MG63 (cell line): ENCODE measurements around the gene FGF14. TPM values are rescaled to one million over a fixed set of nuclear protein-coding genes. Genes with fewer than 3 reads are reported as not detected.

Experiments used
- DNase-seq: peaks from one replicate; pipeline ENCODE4 v3.0.0-alpha.2; 2020
- H3K27me3 ChIP-seq: fragments of 250-450 bp; sonication (Bioruptor Pico); 2 replicates; pipeline ENCODE4 v1.5.1; 2020; ENCODE audit warnings: mild to moderate bottlenecking, moderate library complexity
- H3K36me3 ChIP-seq: fragments of 250-450 bp; sonication (Bioruptor Pico); 2 replicates; pipeline ENCODE4 v1.5.1; 2020; ENCODE audit warnings: mild to moderate bottlenecking, moderate library complexity
- H3K4me3 ChIP-seq: fragments of 250-450 bp; sonication (Bioruptor Pico); 2 replicates; pipeline ENCODE4 v1.5.1; 2020; ENCODE audit warnings: mild to moderate bottlenecking, moderate library complexity
- H3K9me3 ChIP-seq: fragments of 250-450 bp; sonication (Bioruptor Pico); 2 replicates; pipeline ENCODE4 v1.5.1; 2020; ENCODE audit warnings: mild to moderate bottlenecking, moderate library complexity
- total RNA-seq: library from RNA; depleted of rRNA; stranded (reverse); fragments of >200 nt; shearing (Covaris generic); gene quantifications from 2 replicates; pipeline ENCODE4 v1.2.3, GENCODE V29; 2014; ENCODE audit warnings: low replicate concordance

Gene FGF14
- total RNA-seq, 1 experiment from 2014 or later = not detected

GRCh38 chr13:101942535-101943157 lies 459.2 kb downstream of the FGF14 start:
- no peak for DNase-seq
- H3K9me3 ChIP-seq = no peaks in the 10 kb centered on the region
- no peaks in the 10 kb centered on the region for H3K27me3 ChIP-seq
- no peak overlapping the region for H3K4me3 ChIP-seq
- no peaks in the 10 kb centered on the region for H3K36me3 ChIP-seq

DNA sequence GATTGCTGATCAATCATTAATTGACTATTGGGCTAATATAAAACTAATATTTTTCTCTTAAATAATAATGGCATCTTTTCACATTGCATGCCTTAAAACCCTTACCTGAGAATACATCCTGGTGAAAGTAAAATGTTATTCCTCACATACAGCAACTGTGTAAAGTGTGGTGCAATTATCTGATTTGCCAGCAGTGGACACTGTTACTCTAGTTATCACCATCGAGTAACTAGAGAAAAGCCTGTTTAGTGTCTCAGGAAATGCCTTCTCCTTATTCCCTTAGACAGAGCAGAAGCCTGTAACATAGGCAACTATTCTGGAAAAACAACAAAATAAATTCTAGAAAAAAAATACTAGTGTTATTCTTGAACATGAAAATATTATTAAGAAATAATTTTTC lies 459.8 kb downstream of the FGF14 start:
- H3K4me3 ChIP-seq = no peak overlapping the region
- H3K9me3 ChIP-seq = no peaks in the 10 kb centered on the region
- no peaks in the 10 kb centered on the region for H3K36me3 ChIP-seq
- no peaks in the 10 kb centered on the region for H3K27me3 ChIP-seq
- peak; percentile 3 for DNase-seq

DNA sequence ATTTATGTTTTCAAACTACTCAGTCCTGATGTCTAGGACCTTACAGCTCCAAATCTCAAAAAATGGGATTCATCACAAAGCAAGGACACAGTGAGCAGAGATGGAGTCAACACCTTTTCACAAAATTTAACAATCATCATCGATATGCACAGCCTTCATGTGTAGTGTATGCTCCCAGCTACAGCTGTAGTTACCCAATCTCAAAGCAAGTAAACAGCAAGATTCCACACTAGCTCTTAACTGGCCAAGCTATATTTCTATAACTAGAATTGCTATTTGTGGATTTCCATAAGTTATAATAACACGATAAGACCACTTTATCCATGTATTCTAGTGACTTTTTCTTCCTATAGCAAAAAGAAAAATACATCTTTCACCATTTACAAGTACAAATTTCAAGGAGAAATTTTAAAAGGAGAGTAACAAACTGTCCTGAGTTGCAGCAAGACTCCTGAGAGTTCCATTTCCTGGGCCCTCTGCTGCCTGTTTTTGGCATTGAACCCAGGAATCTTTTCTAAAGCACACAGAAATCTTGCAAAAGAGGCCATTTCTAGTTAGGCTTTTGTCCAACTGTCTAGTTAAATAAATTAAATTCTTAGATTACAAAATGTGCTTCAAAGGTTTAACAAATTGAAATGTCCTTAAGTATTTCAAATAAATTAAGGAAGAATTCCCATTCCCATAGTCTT lies 460.6 kb downstream of the FGF14 start:
- no peaks in the 10 kb centered on the region for H3K9me3 ChIP-seq
- DNase-seq = no peak
- H3K27me3 ChIP-seq = no peaks in the 10 kb centered on the region
- no peaks in the 10 kb centered on the region for H3K36me3 ChIP-seq
- H3K4me3 ChIP-seq = no peak overlapping the region

GRCh38 chr13:101939370-101939769 lies 462.5 kb downstream of the FGF14 start:
- no peak overlapping the region for H3K4me3 ChIP-seq
- H3K9me3 ChIP-seq = no peaks in the 10 kb centered on the region
- no peak for DNase-seq
- no peaks in the 10 kb centered on the region for H3K27me3 ChIP-seq
- no peaks in the 10 kb centered on the region for H3K36me3 ChIP-seq

GRCh38 chr13:101935828-101936227 lies 466.0 kb downstream of the FGF14 start:
- no peak for DNase-seq
- no peak overlapping the region for H3K4me3 ChIP-seq
- no peaks in the 10 kb centered on the region for H3K27me3 ChIP-seq
- H3K9me3 ChIP-seq = no peaks in the 10 kb centered on the region
- H3K36me3 ChIP-seq = no peaks in the 10 kb centered on the region

DNA sequence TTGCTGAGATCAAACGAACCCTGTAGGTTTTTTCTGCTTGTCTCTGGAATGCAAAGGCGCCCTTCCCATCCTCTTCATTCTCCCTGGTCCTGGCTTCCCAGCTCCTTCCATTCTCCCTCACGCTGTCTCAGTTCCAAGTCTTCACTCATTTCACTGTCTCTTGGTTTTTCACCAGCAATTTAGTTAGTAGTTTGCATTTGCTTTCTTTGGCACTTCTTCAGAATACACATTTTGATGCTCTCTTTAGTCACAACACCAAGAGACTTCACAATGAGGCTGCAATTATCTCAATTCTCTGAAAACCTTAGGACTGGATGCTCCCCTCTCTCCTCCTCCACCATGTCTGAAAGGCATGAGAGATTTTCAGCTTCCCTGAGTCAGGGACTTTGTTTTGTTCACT lies 470.7 kb downstream of the FGF14 start:
- H3K36me3 ChIP-seq = no peaks in the 10 kb centered on the region
- H3K4me3 ChIP-seq = no peak overlapping the region
- no peak for DNase-seq
- no peaks in the 10 kb centered on the region for H3K9me3 ChIP-seq
- H3K27me3 ChIP-seq = no peaks in the 10 kb centered on the region

- Histone ChIP-seq H3K9me3 (no peaks in the 10 kb centered on the region), H3K36me3 (no peaks in the 10 kb centered on the region), H3K4me3 (no peak overlapping the region), H3K27me3 (no peaks in the 10 kb centered on the region)
- no peak for DNase-seq
These were observed 471.5 kb downstream of the FGF14 start for GRCh38 chr13:101930331-101930730.

DNA sequence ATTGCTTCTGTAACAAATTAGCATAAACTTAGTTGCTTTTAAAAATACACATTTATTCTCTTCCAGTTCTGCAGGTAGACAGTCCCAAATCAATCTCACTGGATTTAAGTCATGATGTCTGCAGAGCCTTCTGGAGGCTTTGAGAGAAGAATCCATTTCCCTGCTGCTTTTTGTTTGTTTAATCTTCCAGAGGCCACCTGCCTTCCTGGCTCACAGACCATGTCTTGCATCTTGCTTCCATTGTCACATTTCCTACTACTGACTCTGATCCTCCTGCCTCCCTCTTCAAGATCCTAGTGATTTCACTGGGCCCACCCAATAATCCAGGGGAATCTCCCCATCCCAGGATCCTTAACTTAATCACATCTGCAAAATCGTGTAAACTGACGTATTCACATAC lies 476.1 kb downstream of the FGF14 start:
- H3K9me3 ChIP-seq = no peaks in the 10 kb centered on the region
- H3K36me3 ChIP-seq = no peaks in the 10 kb centered on the region
- no peak overlapping the region for H3K4me3 ChIP-seq
- peaks cover 13% of the 10 kb centered on the region for H3K27me3 ChIP-seq
- no peak for DNase-seq

DNA sequence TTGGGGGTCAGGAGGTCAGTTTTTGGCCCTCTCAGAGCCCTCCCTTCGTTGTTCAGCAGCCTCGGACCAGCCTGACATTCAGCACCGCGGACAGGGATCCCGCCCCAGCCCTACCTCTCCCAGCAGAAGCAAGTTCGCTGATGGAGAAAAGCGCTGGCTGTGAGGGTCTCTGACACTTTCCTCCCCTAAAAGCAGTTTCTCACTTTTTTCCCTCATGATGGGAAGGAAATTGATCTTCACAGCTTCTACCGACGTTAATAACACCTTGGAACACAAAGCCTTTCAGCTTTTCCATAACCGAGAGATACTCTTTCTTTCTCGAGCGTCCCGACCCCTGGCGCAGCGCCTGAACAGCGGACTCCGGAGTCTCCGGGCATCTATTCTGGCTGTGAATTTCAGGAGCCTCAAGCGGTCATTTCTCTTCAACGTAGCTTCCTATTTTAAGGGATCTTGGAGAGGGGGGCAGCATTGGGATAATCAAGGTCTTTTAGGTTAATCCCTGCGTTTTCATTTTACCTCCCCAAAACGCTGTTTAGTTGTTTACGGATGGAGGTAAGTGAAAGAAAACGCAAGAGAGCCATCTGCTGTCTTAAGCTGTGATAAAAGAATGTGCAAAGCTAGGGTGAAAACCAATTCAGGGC lies 482.2 kb downstream of the FGF14 start:
- H3K36me3 ChIP-seq = no peaks in the 10 kb centered on the region
- peaks cover 67% of the 10 kb centered on the region for H3K27me3 ChIP-seq
- DNase-seq = peak; percentile 35
- H3K4me3 ChIP-seq = peak overlapping the region; percentile 15; the same call in 1 of the 2 replicates
- H3K9me3 ChIP-seq = no peaks in the 10 kb centered on the region

DNA sequence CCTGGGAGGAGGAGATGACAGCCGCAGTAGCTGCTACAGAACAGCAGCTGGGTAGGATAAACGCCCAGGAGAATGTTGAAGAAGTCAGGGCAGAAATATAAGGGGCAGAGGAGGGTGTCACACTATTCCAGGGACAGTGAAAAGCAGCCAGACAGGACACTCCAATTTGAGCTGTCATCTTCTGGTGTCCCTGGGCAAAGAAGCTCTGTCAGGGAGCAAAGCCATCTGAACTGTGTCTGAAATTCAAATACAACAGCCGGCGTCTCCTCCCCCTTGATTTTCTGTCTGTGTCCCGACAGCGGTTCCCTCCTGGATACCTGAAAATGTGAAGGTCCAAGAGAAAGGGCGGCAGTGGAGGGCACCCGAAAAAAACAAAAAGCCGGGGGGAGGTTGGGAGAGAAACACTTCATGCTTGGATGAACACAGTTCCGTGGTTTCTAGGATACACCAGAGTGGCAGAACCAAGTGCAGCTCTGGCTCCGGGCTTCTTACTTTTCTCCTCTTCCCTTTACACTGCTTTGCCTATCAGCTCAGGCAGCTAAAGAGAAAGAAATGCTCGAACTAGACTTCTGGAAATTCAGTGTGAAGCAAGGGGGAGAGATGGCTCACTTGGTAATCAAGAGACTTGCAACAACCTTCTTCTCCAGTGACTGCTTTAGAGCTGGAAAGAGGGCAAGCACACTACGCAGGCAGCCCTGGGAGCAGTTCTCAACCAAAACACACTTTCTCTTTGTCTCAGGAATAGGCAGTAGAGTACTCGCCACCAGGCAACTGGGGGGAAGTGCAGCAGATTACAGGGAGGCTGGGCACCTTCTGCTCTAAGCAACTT lies 483.8 kb downstream of the FGF14 start:
- DNase-seq = no peak
- no peaks in the 10 kb centered on the region for H3K36me3 ChIP-seq
- no peaks in the 10 kb centered on the region for H3K9me3 ChIP-seq
- no peak overlapping the region for H3K4me3 ChIP-seq
- peaks cover 75% of the 10 kb centered on the region for H3K27me3 ChIP-seq

GRCh38 chr13:101917475-101917810 lies 484.4 kb downstream of the FGF14 start:
- Histone ChIP-seq H3K9me3 (no peaks in the 10 kb centered on the region), H3K4me3 (no peak overlapping the region), H3K27me3 (peaks cover 73% of the 10 kb centered on the region), H3K36me3 (no peaks in the 10 kb centered on the region)
- no peak for DNase-seq

- peaks cover 69% of the 10 kb centered on the region for H3K27me3 ChIP-seq
- no peak overlapping the region for H3K4me3 ChIP-seq
- no peaks in the 10 kb centered on the region for H3K36me3 ChIP-seq
- no peaks in the 10 kb centered on the region for H3K9me3 ChIP-seq
- no peak for DNase-seq
These were observed 484.9 kb downstream of the FGF14 start for GRCh38 chr13:101916775-101917474.

- Histone ChIP-seq H3K4me3 (no peak overlapping the region), H3K36me3 (no peaks in the 10 kb centered on the region), H3K9me3 (no peaks in the 10 kb centered on the region), H3K27me3 (peaks cover 68% of the 10 kb centered on the region)
- peak; percentile 41 for DNase-seq
These were observed 485.6 kb downstream of the FGF14 start for GRCh38 chr13:101916108-101916774.

DNA sequence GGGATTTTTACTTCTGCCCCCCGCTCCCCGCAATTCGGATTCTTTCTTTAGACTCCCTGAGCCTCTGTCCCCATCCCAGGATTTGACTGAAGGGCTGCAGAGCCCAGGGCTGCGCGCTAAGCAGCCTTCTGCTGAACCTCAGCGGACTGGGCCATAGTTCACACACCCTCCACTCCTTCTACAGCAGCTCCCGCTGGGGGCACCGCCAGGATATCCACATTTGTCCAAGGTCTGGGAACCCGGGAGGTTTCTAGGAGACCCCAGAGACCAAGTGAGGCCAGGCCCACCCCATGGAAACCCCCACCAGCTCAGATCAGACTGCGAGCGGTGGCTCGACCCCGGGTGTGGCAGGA lies 486.1 kb downstream of the FGF14 start:
- Histone ChIP-seq H3K36me3 (no peaks in the 10 kb centered on the region), H3K27me3 (peaks cover 66% of the 10 kb centered on the region), H3K9me3 (no peaks in the 10 kb centered on the region), H3K4me3 (no peak overlapping the region)
- DNase-seq = no peak

DNA sequence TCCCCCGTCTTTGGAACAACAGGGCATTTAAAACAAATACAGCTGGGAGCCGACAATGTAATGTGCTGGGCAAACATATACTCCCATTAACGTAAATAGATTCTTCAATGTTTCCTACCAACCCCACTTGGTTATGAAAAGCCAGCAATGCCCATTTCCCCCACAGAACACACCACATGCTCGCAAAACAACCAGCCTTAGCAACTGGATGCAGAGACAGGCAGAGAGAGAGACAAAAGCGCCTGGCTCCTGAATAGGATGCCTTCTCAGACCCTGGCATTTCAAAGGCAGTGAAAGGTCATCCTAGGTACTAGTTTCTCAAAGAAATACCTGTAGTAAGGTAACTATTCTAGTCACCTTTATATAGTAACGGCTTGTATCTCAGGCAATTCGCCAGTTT lies 486.5 kb downstream of the FGF14 start:
- Histone ChIP-seq H3K36me3 (no peaks in the 10 kb centered on the region), H3K9me3 (no peaks in the 10 kb centered on the region), H3K4me3 (no peak overlapping the region), H3K27me3 (peaks cover 64% of the 10 kb centered on the region)
- no peak for DNase-seq

DNA sequence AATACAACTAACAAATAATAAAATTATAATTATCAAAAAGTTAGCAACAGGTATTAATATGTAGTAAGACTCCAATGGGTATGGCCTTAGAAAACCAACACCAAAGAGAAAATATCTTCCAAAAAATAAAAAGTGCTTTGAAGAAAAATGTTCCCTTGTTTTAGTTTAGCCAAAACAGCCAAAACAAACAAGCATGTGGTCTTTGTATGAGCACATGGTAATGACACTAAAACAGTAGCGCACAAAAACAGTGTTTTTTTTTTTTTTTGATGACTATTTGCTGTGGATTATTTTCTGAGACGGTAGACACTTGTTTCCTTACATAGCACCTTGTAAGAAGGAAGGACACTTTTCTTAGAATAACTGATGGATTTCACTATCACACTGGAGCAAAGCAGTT lies 490.1 kb downstream of the FGF14 start:
- H3K4me3 ChIP-seq = no peak overlapping the region
- no peak for DNase-seq
- H3K9me3 ChIP-seq = no peaks in the 10 kb centered on the region
- no peaks in the 10 kb centered on the region for H3K36me3 ChIP-seq
- peaks cover 38% of the 10 kb centered on the region for H3K27me3 ChIP-seq
